Liver (tissue), 9 donors: Measurements from ENCODE around the gene IGHMBP2. TPM values are rescaled to one million over a fixed set of nuclear protein-coding genes. Genes with fewer than 3 reads are reported as not detected.

Experiments
- DNase-seq: peaks from one replicate; pipeline ENCODE4 v3.0.0-alpha.2; 2017; ENCODE audit warnings: low spot score
- H3K27ac ChIP-seq, 2 donors: one replicate each; pipeline ENCODE4 v1.7.0; 2013; ENCODE audit warnings: inconsistent platforms in 2 of 2, low read length in 2 of 2, control low read depth in 1 of 2, low read depth in 1 of 2, mild to moderate bottlenecking in 1 of 2
- H3K27me3 ChIP-seq, 4 donors: one replicate each; pipeline versions ENCODE4 v1.6.1 to v1.7.0; 2013; ENCODE audit warnings: low read length in 3 of 4, inconsistent platforms in 1 of 4, mild to moderate bottlenecking in 1 of 4, moderate library complexity in 1 of 4; ENCODE audit not compliant: control insufficient read depth in 4 of 4, insufficient read depth in 4 of 4
- H3K36me3 ChIP-seq, 4 donors: one replicate each; pipeline versions ENCODE4 v1.6.1 to v1.7.0; 2013; ENCODE audit warnings: low read length in 3 of 4, mild to moderate bottlenecking in 3 of 4, low read depth in 1 of 4, moderate library complexity in 1 of 4; ENCODE audit not compliant: control insufficient read depth in 4 of 4, insufficient read depth in 3 of 4
- H3K4me1 ChIP-seq, 4 donors: one replicate each; pipeline versions ENCODE4 v1.6.1 to v1.7.0; 2013; ENCODE audit warnings: low read length in 3 of 4, mild to moderate bottlenecking in 3 of 4, moderate library complexity in 1 of 4; ENCODE audit not compliant: control insufficient read depth in 4 of 4, insufficient read depth in 4 of 4
- H3K4me3 ChIP-seq, 3 donors: one replicate each; pipeline versions ENCODE4 v1.6.1 to v1.7.0; 2013; ENCODE audit warnings: low read length in 3 of 3, control low read depth in 1 of 3, low read depth in 1 of 3, mild to moderate bottlenecking in 1 of 3
- H3K9ac ChIP-seq, 2 donors: one replicate each; pipeline ENCODE4 v1.7.0; 2013; ENCODE audit warnings: low read length in 2 of 2, mild to moderate bottlenecking in 2 of 2, moderate library complexity in 2 of 2, control low read depth in 1 of 2, low read depth in 1 of 2
- H3K9me3 ChIP-seq, 4 donors: one replicate each; pipeline versions ENCODE4 v1.6.1 to v1.7.0; 2013; ENCODE audit warnings: low read length in 3 of 4; ENCODE audit not compliant: control insufficient read depth in 4 of 4
- ATF3 ChIP-seq: IDR thresholded peaks from 2 replicates; pipeline ENCODE4 v1.6.1; 2016; ENCODE audit warnings: antibody characterized with exemption
- CTCF ChIP-seq: fragments of 150-350 bp; IDR thresholded peaks from 2 replicates; pipeline ENCODE4 v1.5.1; 2017; ENCODE audit warnings: improper control_type of control experiment, low read depth, low read length; ENCODE audit not compliant: missing input control
- EGR1 ChIP-seq, 2 donors: IDR thresholded peaks; 2 replicates each; pipeline ENCODE4 v1.6.1; 2016 to 2018; ENCODE audit warnings: antibody characterized with exemption in 2 of 2, low read depth in 2 of 2
- FOXA1 ChIP-seq: IDR thresholded peaks from 2 replicates; pipeline ENCODE4 v1.6.1; 2016; ENCODE audit warnings: antibody characterized with exemption
- FOXA2 ChIP-seq: IDR thresholded peaks from 2 replicates; pipeline ENCODE4 v1.6.1; 2016; ENCODE audit warnings: antibody characterized with exemption
- GABPA ChIP-seq, 2 donors: IDR thresholded peaks in 1 of 2; conservative IDR thresholded peaks in 1 of 2; 2 replicates each; pipeline ENCODE4 v1.6.1; 2016; ENCODE audit warnings: antibody characterized with exemption in 2 of 2, mild to moderate bottlenecking in 1 of 2, moderate library complexity in 1 of 2
- HNF4A ChIP-seq, 2 donors: conservative IDR thresholded peaks; 2 replicates each; pipeline ENCODE4 v1.6.1; 2016; ENCODE audit warnings: antibody characterized with exemption in 2 of 2, mild to moderate bottlenecking in 2 of 2
- HNF4G ChIP-seq: IDR thresholded peaks from 2 replicates; pipeline ENCODE4 v1.6.1; 2016; ENCODE audit warnings: antibody characterized with exemption
- JUND ChIP-seq, 2 donors: IDR thresholded peaks; 2 replicates each; pipeline ENCODE4 v1.6.1; 2016; ENCODE audit warnings: antibody characterized with exemption in 2 of 2
- MAX ChIP-seq: IDR thresholded peaks from 2 replicates; pipeline ENCODE4 v1.6.1; 2016; ENCODE audit warnings: antibody characterized with exemption
- NR2F2 ChIP-seq: IDR thresholded peaks from 2 replicates; pipeline ENCODE4 v1.6.1; 2016; ENCODE audit warnings: antibody characterized with exemption
- RAD21 ChIP-seq, 2 donors: IDR thresholded peaks; 2 replicates each; pipeline ENCODE4 v1.6.1; 2016; ENCODE audit warnings: antibody characterized with exemption in 2 of 2, mild to moderate bottlenecking in 2 of 2
- RXRA ChIP-seq, 2 donors: IDR thresholded peaks; 2 replicates each; pipeline ENCODE4 v1.6.1; 2017 to 2018; ENCODE audit warnings: antibody characterized with exemption in 2 of 2, mild to moderate bottlenecking in 1 of 2
- SP1 ChIP-seq: IDR thresholded peaks from 2 replicates; pipeline ENCODE4 v1.6.1; 2018; ENCODE audit warnings: antibody characterized with exemption, mild to moderate bottlenecking
- TAF1 ChIP-seq: conservative IDR thresholded peaks from 2 replicates; pipeline ENCODE4 v1.6.1; 2016; ENCODE audit warnings: antibody characterized with exemption, mild to moderate bottlenecking
- YY1 ChIP-seq: IDR thresholded peaks from 2 replicates; pipeline ENCODE4 v1.6.1; 2016; ENCODE audit warnings: antibody characterized with exemption, mild to moderate bottlenecking
- WGBS: extraction: QIAGEN DNeasy Blood & Tissue Kit; methylation state at CpG from one replicate; pipeline ENCODE4 v1.1.7; 2013; 5-methylcytosine and 5-hydroxymethylcytosine counted together
- polyA plus RNA-seq, 2 donors: library from polyadenylated mRNA; stranded (reverse) in 1 of 2; unstranded in 1 of 2; fragments of 200-250 nt in 1 of 2; fragments of >200 nt in 1 of 2; fragmentation: Nextera tagmentation in 1 of 2; extraction: Ambion mirVana in 1 of 2; gene quantifications; one replicate each; pipeline versions ENCODE4 v1.2.1 to v1.2.3, GENCODE V29; 2013 to 2015
- total RNA-seq, 2 donors: library from RNA; depleted of rRNA; stranded (reverse); fragments of >200 nt; gene quantifications; one replicate each; pipeline ENCODE4 v1.2.3, GENCODE V29; 2014
- TF ChIP-seq, protein P1 (sequence below): IDR thresholded peaks from 2 replicates; pipeline ENCODE4 v1.6.1; 2016; ENCODE audit warnings: antibody characterized with exemption, mild to moderate bottlenecking
- donor health status: healthy.
- donor health status: healthy.
- donor health status: healthy.
- donor health status: healthy.
- donor health status: healthy.

IGHMBP2 gene
- total and polyA plus RNA-seq, 4 donors, result 5.7 to 14.0 (median 7.0) TPM

GRCh38 chr11:68910965-68911364 is 7.3 kb downstream of the IGHMBP2 start:
- Histone ChIP-seq H3K27me3 (no peaks in the 10 kb centered on the region), H3K4me1 (peaks cover 0 to 3% (median 3%) of the 10 kb centered on the region in 4 donors), H3K36me3 (peaks cover 11 to 64% (median 45%) of the 10 kb centered on the region in 4 donors), H3K9me3 (no peaks in the 10 kb centered on the region), H3K27ac (no peak overlapping the region), H3K9ac (no peak overlapping the region), H3K4me3 (no peak overlapping the region)
- DNase-seq, result no peak
- 94% methylated on average over 8 of the region's 8 CpGs for whole genome bisulfite sequencing
- TF ChIP-seq JUND (IDR thresholded peaks at IDR 0.05) (no peak), TAF1 (no peak), SP1 (no peak), YY1 (no peak), EGR1 (IDR thresholded peaks at IDR 0.05; ENCODE audit: low read depth in 2 of 2) (no peak), RXRA (IDR thresholded peaks at IDR 0.05) (no peak), HNF4G (no peak), NR2F2 (no peak), HNF4A (conservative IDR thresholded peaks at IDR 0.05) (no peak), GABPA (IDR thresholded peaks at IDR 0.05 in 1 of 2, conservative IDR thresholded peaks at IDR 0.05 in 1 of 2) (no peak), ATF3 (no peak), MAX (no peak), FOXA2 (no peak)
- TF ChIP-seq, protein P1, sequence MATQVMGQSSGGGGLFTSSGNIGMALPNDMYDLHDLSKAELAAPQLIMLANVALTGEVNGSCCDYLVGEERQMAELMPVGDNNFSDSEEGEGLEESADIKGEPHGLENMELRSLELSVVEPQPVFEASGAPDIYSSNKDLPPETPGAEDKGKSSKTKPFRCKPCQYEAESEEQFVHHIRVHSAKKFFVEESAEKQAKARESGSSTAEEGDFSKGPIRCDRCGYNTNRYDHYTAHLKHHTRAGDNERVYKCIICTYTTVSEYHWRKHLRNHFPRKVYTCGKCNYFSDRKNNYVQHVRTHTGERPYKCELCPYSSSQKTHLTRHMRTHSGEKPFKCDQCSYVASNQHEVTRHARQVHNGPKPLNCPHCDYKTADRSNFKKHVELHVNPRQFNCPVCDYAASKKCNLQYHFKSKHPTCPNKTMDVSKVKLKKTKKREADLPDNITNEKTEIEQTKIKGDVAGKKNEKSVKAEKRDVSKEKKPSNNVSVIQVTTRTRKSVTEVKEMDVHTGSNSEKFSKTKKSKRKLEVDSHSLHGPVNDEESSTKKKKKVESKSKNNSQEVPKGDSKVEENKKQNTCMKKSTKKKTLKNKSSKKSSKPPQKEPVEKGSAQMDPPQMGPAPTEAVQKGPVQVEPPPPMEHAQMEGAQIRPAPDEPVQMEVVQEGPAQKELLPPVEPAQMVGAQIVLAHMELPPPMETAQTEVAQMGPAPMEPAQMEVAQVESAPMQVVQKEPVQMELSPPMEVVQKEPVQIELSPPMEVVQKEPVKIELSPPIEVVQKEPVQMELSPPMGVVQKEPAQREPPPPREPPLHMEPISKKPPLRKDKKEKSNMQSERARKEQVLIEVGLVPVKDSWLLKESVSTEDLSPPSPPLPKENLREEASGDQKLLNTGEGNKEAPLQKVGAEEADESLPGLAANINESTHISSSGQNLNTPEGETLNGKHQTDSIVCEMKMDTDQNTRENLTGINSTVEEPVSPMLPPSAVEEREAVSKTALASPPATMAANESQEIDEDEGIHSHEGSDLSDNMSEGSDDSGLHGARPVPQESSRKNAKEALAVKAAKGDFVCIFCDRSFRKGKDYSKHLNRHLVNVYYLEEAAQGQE, result no peak

DNA sequence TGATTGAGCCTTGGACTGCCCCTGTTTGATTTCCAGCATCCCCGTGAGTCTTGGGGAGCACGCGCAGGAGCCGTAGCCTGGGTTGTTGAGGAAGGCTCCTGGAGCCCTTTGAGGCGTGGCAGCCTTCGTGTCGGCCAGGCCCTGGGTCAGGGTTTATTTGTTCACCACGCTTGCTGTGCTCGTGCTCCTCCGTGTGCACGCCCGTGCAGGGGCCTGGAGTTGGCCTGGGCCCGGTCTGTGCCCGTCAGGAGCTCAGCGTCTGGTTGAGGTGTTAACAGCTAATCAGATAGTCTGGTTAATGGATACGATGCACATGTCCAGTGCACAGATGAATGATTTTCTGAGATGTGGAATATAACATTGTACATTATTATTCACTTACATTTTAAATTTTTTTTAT is 8.0 kb downstream of the IGHMBP2 start:
- TF ChIP-seq YY1 (no peak), FOXA2 (no peak), JUND (IDR thresholded peaks at IDR 0.05) (no peak), FOXA1 (no peak), CTCF (no peak), HNF4A (conservative IDR thresholded peaks at IDR 0.05) (no peak), EGR1 (IDR thresholded peaks at IDR 0.05; ENCODE audit: low read depth in 2 of 2) (no peak), RXRA (IDR thresholded peaks at IDR 0.05) (no peak), HNF4G (no peak), NR2F2 (no peak), RAD21 (IDR thresholded peaks at IDR 0.05) (no peak), TAF1 (no peak)
- TF ChIP-seq, protein P1, result no peak
- no peaks in the 10 kb centered on the region for H3K4me1 ChIP-seq
- H3K36me3 ChIP-seq, result peaks cover 13 to 71% (median 48%) of the 10 kb centered on the region in 4 donors
- H3K9me3 ChIP-seq, result no peaks in the 10 kb centered on the region
- H3K27ac ChIP-seq, result no peak overlapping the region
- H3K27me3 ChIP-seq, result no peaks in the 10 kb centered on the region
- WGBS, result 96% methylated on average over 16 of the region's 16 CpGs
- H3K9ac ChIP-seq, result no peak overlapping the region
- H3K4me3 ChIP-seq, result no peak overlapping the region
- no peak for DNase-seq
